SK-N-SH (cell line): ENCODE data around the gene RAB8B. TPM values are rescaled to one million over a fixed set of nuclear protein-coding genes. Genes with fewer than 3 reads are reported as not detected.

Experiments used
- CTCF ChIA-PET: fragments of 300-600, 350-600 bp; formaldehyde crosslinking; extraction: SDS; loops from one replicate; lab custom pipeline; 2021; lab: Yijun Ruan, JAX
- POLR2A ChIA-PET: fragments of 350-600 bp; sonication (Branson Sonifier 250); formaldehyde crosslinking; extraction: SDS; loops from one replicate; lab custom pipeline; 2020; ENCODE audit warnings: antibody characterized with exemption, inconsistent platforms; lab: Yijun Ruan, JAX
- DNase-seq: peaks from one replicate; pipeline ENCODE4 v3.0.0; 2012
- H2AFZ ChIP-seq: fragments of 200-600 bp; sonication (generic); 2 replicates; pipeline ENCODE4 v1.8.1; 2016; ENCODE audit warnings: antibody characterized with exemption, mild to moderate bottlenecking, low read depth
- H3F3A ChIP-seq: fragments of 200-600 bp; sonication (generic); replicated peaks from 2 replicates; pipeline ENCODE3; 2016; ENCODE audit warnings: antibody characterized with exemption, mild to moderate bottlenecking; ENCODE audit not compliant: insufficient read depth
- H3K27ac ChIP-seq, 2 experiments: fragments of 200-500 bp in 1 of 2; fragments of 200-600 bp in 1 of 2; sonication (Bioruptor generic) in 1 of 2; sonication (generic), shearing (Covaris generic) in 1 of 2; 2 replicates each; pipeline versions ENCODE4 v1.5.1 to v1.6.1; 2014 to 2016; ENCODE audit warnings: low read depth in 2 of 2, inconsistent platforms in 1 of 2, low read length in 1 of 2, mild to moderate bottlenecking in 1 of 2, mixed read lengths in 1 of 2
- H3K27me3 ChIP-seq: fragments of 200-600 bp; sonication (generic), shearing (Covaris generic); 2 replicates; pipeline ENCODE4 v1.6.1; 2016; ENCODE audit warnings: mixed run types; ENCODE audit not compliant: insufficient read depth
- H3K36me3 ChIP-seq, 2 experiments: fragments of 200-500 bp in 1 of 2; fragments of 200-600 bp in 1 of 2; sonication (Bioruptor generic) in 1 of 2; sonication (generic) in 1 of 2; replicated peaks in 1 of 2; 2 replicates each; pipeline versions ENCODE3 to v1.5.1; 2014 to 2016; ENCODE audit warnings: low read length in 1 of 2, mild to moderate bottlenecking in 1 of 2; ENCODE audit not compliant: insufficient read depth in 2 of 2, control insufficient read depth in 1 of 2
- H3K4me1 ChIP-seq, 2 experiments: fragments of 200-500 bp in 1 of 2; fragments of 200-600 bp in 1 of 2; sonication (Bioruptor generic) in 1 of 2; sonication (generic), shearing (Covaris generic) in 1 of 2; 2 replicates each; pipeline versions ENCODE4 v1.5.1 to v1.6.1; 2014 to 2016; ENCODE audit warnings: low read depth in 1 of 2, low read length in 1 of 2, mixed run types in 1 of 2; ENCODE audit not compliant: insufficient read depth in 2 of 2, control insufficient read depth in 1 of 2
- H3K4me2 ChIP-seq: fragments of 200-600 bp; sonication (generic), shearing (Covaris generic); 2 replicates; pipeline ENCODE4 v1.6.1; 2017; ENCODE audit warnings: mixed run types
- H3K4me3 ChIP-seq, 2 experiments: fragments of 200-500 bp in 1 of 2; fragments of 200-600 bp in 1 of 2; sonication (Bioruptor generic) in 1 of 2; sonication (generic), shearing (Covaris generic) in 1 of 2; 2 replicates each; pipeline versions ENCODE4 v1.5.1 to v1.8.1; 2014 to 2016; ENCODE audit warnings: low read depth in 2 of 2, inconsistent platforms in 1 of 2, low read length in 1 of 2, mild to moderate bottlenecking in 1 of 2, mixed read lengths in 1 of 2, moderate library complexity in 1 of 2
- H3K79me2 ChIP-seq: fragments of 200-600 bp; sonication (generic); 2 replicates; pipeline ENCODE4 v1.8.1; 2017; ENCODE audit warnings: mild to moderate bottlenecking; ENCODE audit not compliant: insufficient read depth
- H3K9ac ChIP-seq: fragments of 200-600 bp; sonication (generic); 2 replicates; pipeline ENCODE4 v1.6.1; 2017; ENCODE audit warnings: mixed run types
- H3K9me2 ChIP-seq: fragments of 200-600 bp; sonication (generic); 2 replicates; pipeline ENCODE4 v1.6.1; 2017; ENCODE audit warnings: mixed run types
- H3K9me3 ChIP-seq: fragments of 200-600 bp; sonication (generic); 2 replicates; pipeline ENCODE4 v1.6.1; 2017; ENCODE audit warnings: mixed run types, mild to moderate bottlenecking, moderate library complexity
- H4K20me1 ChIP-seq: fragments of 200-600 bp; sonication (generic); 2 replicates; pipeline ENCODE4 v1.6.1; 2017; ENCODE audit warnings: mild to moderate bottlenecking, mixed run types; ENCODE audit not compliant: insufficient read depth
- EZH2phosphoT487 ChIP-seq: fragments of 200-600 bp; sonication (generic); IDR thresholded peaks from 2 replicates; pipeline ENCODE4 v1.6.1; 2017; ENCODE audit warnings: low read depth, mixed run types, mild to moderate bottlenecking, antibody characterized with exemption, moderate library complexity, borderline replicate concordance
- MAX ChIP-seq: IDR thresholded peaks from 2 replicates; pipeline ENCODE4 v1.4.0; 2012; ENCODE audit warnings: low read depth
- MEF2A ChIP-seq: IDR thresholded peaks from 2 replicates; pipeline ENCODE4 v1.4.0; 2012; ENCODE audit warnings: low read depth, borderline replicate concordance
- NRF1 ChIP-seq: IDR thresholded peaks from 2 replicates; pipeline ENCODE4 v1.6.1; 2012; ENCODE audit warnings: low read depth, mild to moderate bottlenecking, low read length
- PBX3 ChIP-seq: IDR thresholded peaks from 2 replicates; pipeline ENCODE4; 2012
- REST ChIP-seq: IDR thresholded peaks from 2 replicates; pipeline ENCODE4 v1.6.1; 2012; ENCODE audit warnings: mild to moderate bottlenecking, low read depth, low read length, moderate library complexity
- SIN3A ChIP-seq: IDR thresholded peaks from 2 replicates; pipeline ENCODE4 v1.6.1; 2012; ENCODE audit warnings: low read depth, mild to moderate bottlenecking, low read length, moderate library complexity, borderline replicate concordance
- TAF1 ChIP-seq: IDR thresholded peaks from 2 replicates; pipeline ENCODE4 v1.6.1; 2012; ENCODE audit warnings: low read depth, mild to moderate bottlenecking, low read length, moderate library complexity, borderline replicate concordance
- TCF12 ChIP-seq: IDR thresholded peaks from 2 replicates; pipeline ENCODE4 v1.4.0; 2012
- TEAD4 ChIP-seq: IDR thresholded peaks from 2 replicates; pipeline ENCODE4 v1.4.0; 2012; ENCODE audit warnings: mild to moderate bottlenecking, borderline replicate concordance; ENCODE audit not compliant: insufficient read depth
- USF1 ChIP-seq: IDR thresholded peaks from 2 replicates; pipeline ENCODE4 v1.4.0; 2012; ENCODE audit warnings: low read depth, borderline replicate concordance
- YY1 ChIP-seq: IDR thresholded peaks from 2 replicates; pipeline ENCODE4 v1.4.0; 2012; ENCODE audit warnings: low read depth, mild to moderate bottlenecking
- WGBS: methylation state at CpG from one replicate; pipeline ENCODE4 v1.1.6; 2017; ENCODE audit warnings: low lambda C conversion rate; 5-methylcytosine and 5-hydroxymethylcytosine counted together
- polyA plus RNA-seq, 3 experiments: library from polyadenylated mRNA; depleted of rRNA; stranded (reverse); fragments of >200 nt; gene quantifications; 2 replicates each; pipeline ENCODE4 v1.2.3, GENCODE V29; 2012

Gene RAB8B
- polyA plus RNA-seq, 1 of the 3 experiments (the other 2 are of a cell fraction) = 5.4 TPM

GRCh38 chr15:63277893-63278456 is 88.6 kb downstream of the RAB8B start (continued):
- TF ChIP-seq USF1 (no peak), SIN3A (no peak), REST (no peak), MAX (no peak), TCF12 (no peak), TAF1 (no peak)

GRCh38 chr15:63283126-63283525 is 93.7 kb downstream of the RAB8B start:
- WGBS = 96% methylated on average over 9 of the region's 9 CpGs
- no peak overlapping the region for H3K4me2 ChIP-seq
- H3K9me2 ChIP-seq = no peaks in the 10 kb centered on the region
- no peak overlapping the region for H3K4me3 ChIP-seq
- TF ChIP-seq EZH2phosphoT487 (no peak), TEAD4 (no peak), PBX3 (no peak), NRF1 (no peak), YY1 (no peak), TCF12 (no peak), MEF2A (no peak)
- peaks cover 13% of the 10 kb centered on the region for H3F3A ChIP-seq
- H3K9ac ChIP-seq = no peak overlapping the region
- peaks cover 2 to 10% of the 10 kb centered on the region in 2 experiments; a peak in 3 of 4 replicates for H3K4me1 ChIP-seq
- no peak for DNase-seq
- H3K9me3 ChIP-seq = no peaks in the 10 kb centered on the region
- POLR2A ChIA-PET = no interaction called here
- H3K27ac ChIP-seq = no peak overlapping the region
- no peak overlapping the region for H2AFZ ChIP-seq
- no peaks in the 10 kb centered on the region for H3K79me2 ChIP-seq
- H3K36me3 ChIP-seq = peaks cover 25 to 61% of the 10 kb centered on the region in 2 experiments
- no peaks in the 10 kb centered on the region for H3K27me3 ChIP-seq
- CTCF ChIA-PET = interaction anchor here (0.8 to 1.5 kb wide), 3 partner anchors 189 to 236 kb away, joined by 3 to 4 read pairs (median 3); no protein-coding TSS in a partner anchor
- no peaks in the 10 kb centered on the region for H4K20me1 ChIP-seq
